ENCODE measurements around the gene MYBBP1A. TPM values are rescaled to one million over a fixed set of nuclear protein-coding genes. Genes with fewer than 3 reads are reported as not detected.
"Not testable (repeated sequence)": the region's sequence is repeated elsewhere in the genome, so short reads cannot be mapped to it uniquely, and the experiment has no call there.

MYBBP1A gene
- total RNA-seq, 1 donor from 2014 or later: 73.5 TPM

DNA sequence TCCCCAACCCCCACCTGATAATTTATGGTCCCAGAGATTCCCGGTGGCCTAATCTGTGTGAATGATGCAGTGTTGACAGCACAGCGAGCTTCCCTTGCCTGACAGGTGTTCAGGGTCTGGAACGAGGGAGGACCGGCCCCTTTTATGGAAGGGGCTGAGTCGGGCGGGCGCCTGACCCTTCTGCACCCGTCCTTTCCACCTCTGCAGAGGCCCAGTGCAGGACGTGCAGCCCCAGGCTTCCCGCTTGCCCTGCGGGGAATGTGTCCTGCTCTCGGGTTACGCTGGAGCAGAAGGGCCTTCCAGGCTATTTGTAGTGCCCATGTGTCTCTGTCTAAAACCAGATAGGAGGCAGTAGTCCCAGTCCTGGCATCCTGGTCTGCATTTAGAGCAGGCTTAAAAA lies 45.4 kb upstream of the MYBBP1A start:
- H3K27ac Mint-ChIP-seq: peak overlapping the region; percentile 97
- TF ChIP-seq, protein P1, sequence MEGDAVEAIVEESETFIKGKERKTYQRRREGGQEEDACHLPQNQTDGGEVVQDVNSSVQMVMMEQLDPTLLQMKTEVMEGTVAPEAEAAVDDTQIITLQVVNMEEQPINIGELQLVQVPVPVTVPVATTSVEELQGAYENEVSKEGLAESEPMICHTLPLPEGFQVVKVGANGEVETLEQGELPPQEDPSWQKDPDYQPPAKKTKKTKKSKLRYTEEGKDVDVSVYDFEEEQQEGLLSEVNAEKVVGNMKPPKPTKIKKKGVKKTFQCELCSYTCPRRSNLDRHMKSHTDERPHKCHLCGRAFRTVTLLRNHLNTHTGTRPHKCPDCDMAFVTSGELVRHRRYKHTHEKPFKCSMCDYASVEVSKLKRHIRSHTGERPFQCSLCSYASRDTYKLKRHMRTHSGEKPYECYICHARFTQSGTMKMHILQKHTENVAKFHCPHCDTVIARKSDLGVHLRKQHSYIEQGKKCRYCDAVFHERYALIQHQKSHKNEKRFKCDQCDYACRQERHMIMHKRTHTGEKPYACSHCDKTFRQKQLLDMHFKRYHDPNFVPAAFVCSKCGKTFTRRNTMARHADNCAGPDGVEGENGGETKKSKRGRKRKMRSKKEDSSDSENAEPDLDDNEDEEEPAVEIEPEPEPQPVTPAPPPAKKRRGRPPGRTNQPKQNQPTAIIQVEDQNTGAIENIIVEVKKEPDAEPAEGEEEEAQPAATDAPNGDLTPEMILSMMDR (IDR thresholded peaks at IDR 0.05; ENCODE audit: unreplicated experiment): no peak
- H3K4me1 Mint-ChIP-seq: peaks cover 62% of the 10 kb centered on the region
- H3K4me3 Mint-ChIP-seq: no peak overlapping the region
- no peak for DNase-seq (ENCODE audit: low spot score in 2 of 2, unreplicated experiment in 2 of 2)
- no peaks in the 10 kb centered on the region for H3K9me3 Mint-ChIP-seq
- H3K36me3 Mint-ChIP-seq: peaks cover 24% of the 10 kb centered on the region
- H3K27me3 Mint-ChIP-seq (ENCODE audit: low read depth): no peaks in the 10 kb centered on the region

DNA sequence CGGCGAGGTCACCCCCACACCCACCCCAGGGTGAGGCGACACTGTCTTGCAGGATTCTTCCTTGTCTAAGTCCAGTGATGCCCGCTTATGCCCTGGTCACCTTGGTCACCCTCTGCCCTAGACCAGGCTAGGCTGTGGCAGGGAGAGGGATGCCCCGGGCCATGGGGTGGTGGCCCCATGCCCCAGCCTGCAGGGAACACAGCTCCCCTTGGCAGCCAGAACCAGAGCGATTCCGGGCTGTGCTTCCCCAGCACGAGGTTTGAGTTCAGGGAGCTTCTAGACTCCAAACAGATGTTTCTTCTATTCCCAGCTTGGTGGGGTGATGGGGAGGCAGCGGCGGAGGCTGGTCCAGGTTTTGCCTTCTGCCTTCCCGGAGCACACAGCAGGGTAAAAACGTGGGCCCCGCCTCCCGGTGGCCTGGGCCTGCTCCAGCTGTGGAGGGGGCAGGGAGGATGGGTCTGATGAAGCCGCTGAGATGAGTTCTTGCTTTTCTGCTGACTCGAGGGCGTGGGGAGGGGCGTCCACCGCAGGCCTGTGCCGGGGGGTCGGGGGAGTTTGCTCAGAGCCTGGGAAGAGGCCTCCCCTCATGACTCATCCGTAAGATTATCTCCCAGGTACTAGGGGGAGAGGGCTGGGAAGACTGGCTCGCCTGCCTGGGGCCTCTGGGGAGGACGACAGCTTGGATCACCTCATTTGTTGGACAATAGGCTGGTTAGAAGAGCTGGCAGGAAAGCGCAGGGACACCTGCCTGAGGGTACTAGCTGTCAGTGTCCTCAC lies 44.5 kb upstream of the MYBBP1A start:
- Mint-ChIP-seq H3K27ac (peak overlapping the region; percentile 97), H3K9me3 (no peaks in the 10 kb centered on the region), H3K4me3 (peak overlapping the region; percentile 22), H3K4me1 (peaks cover 62% of the 10 kb centered on the region), H3K27me3 (ENCODE audit: low read depth) (no peaks in the 10 kb centered on the region), H3K36me3 (peaks cover 24% of the 10 kb centered on the region)
- peak; percentile 69 to 83 for DNase-seq (ENCODE audit: low spot score in 2 of 2, unreplicated experiment in 2 of 2)
- TF ChIP-seq, protein P1 (IDR thresholded peaks at IDR 0.05; ENCODE audit: unreplicated experiment): no peak

DNA sequence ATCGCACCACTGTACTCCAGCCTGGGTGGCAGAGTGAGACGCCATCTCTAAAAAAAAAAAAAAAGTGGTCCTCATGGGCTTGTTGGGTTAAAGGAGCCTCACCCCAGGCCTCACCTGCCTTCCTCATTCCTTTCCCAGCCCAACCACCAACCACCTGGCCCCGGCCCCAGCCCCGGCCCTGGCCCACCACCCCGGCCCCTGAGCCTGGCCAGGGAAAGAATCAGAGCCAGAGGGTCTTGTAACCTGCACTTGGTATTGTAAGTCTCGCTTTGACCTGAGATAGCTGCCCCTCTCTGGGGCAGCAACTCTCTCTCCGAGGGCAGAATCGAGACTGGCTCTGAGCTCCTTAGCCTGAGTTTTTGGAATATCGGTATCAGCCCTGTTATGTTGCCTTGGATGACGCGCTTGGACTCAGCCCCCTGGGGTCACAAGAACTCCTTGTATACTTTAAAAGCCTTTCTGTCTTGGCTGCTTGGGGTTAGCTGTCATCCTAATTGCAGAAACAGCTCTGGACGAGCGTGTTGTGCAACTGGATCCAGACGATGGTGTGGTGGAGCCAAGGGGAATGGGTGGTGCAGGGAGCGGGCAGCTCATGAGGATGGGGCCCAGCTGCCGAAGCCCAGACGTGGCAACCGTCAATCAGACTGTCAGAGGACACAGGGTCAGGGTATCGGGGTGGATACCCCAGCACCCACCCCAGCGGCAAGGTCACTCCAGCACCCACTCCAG lies 43.8 kb upstream of the MYBBP1A start:
- Mint-ChIP-seq H3K27ac (peak overlapping the region; percentile 97), H3K4me3 (no peak overlapping the region), H3K4me1 (peaks cover 58% of the 10 kb centered on the region), H3K27me3 (ENCODE audit: low read depth) (no peaks in the 10 kb centered on the region), H3K9me3 (no peaks in the 10 kb centered on the region), H3K36me3 (peaks cover 19% of the 10 kb centered on the region)
- DNase-seq (ENCODE audit: low spot score in 2 of 2, unreplicated experiment in 2 of 2): no peak
- TF ChIP-seq, protein P1 (IDR thresholded peaks at IDR 0.05; ENCODE audit: unreplicated experiment): no peak

DNA sequence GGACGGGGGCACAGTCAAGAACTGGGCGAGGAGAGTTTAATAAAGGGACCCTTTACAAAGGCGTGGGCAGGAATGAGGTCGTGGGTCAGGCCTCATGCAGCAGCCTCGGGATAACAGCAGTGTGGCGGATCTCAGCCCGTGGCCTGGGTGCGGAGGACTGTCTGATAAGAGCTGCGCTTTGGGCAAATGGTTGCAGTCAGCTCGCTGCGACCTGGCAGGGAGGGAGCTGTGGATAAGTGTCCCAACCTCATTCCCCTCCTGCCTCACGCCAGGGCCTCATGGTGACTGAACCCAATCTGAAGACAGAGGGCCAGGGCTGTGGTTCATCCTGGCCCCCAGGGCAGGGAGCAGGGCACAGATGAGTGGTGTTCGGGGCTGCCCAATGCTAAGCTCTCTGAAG lies 42.8 kb upstream of the MYBBP1A start:
- TF ChIP-seq, protein P1 (IDR thresholded peaks at IDR 0.05; ENCODE audit: unreplicated experiment): no peak
- H3K27me3 Mint-ChIP-seq (ENCODE audit: low read depth): no peaks in the 10 kb centered on the region
- no peak for DNase-seq (ENCODE audit: low spot score in 2 of 2, unreplicated experiment in 2 of 2)
- no peaks in the 10 kb centered on the region for H3K9me3 Mint-ChIP-seq
- H3K27ac Mint-ChIP-seq: peak overlapping the region; percentile 82
- H3K4me1 Mint-ChIP-seq: peaks cover 57% of the 10 kb centered on the region
- H3K4me3 Mint-ChIP-seq: no peak overlapping the region
- peaks cover 19% of the 10 kb centered on the region for H3K36me3 Mint-ChIP-seq

DNA sequence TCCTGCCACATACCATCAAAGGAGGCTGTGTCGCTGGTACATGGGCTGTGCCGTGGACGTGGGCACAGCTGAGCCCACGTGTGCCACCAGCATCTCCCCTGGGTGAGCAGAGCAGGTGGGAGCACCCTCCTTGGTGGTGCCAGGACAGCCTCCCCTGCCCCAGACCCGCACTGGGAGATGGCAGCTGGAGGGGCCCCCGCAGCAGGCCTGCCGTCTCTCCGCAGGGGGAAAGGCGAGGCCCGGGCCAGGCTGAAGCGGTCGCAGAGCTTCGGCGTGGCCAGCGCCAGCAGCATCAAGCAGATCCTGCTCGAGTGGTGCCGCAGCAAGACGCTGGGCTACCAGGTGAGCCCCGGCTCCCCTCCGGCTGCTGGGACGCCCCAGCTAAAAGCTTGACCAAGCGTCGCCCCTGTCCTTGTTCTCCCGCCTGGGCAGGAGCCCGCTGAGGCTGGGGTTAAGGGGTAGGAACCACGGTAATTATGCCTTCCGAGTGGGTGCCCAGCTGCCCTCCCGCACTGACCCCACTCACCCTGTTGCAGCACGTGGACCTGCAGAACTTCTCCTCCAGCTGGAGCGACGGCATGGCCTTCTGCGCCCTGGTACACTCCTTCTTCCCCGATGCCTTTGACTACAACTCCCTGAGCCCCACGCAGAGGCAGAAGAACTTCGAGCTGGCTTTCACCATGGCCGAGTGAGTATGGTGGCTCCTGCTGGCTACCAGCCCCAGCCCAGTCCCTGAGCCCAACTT lies 41.6 kb upstream of the MYBBP1A start:
- TF ChIP-seq, protein P1 (IDR thresholded peaks at IDR 0.05; ENCODE audit: unreplicated experiment): no peak
- H3K9me3 Mint-ChIP-seq: no peaks in the 10 kb centered on the region
- no peak overlapping the region for H3K27ac Mint-ChIP-seq
- H3K27me3 Mint-ChIP-seq (ENCODE audit: low read depth): no peaks in the 10 kb centered on the region
- peaks cover 65% of the 10 kb centered on the region for H3K4me1 Mint-ChIP-seq
- peaks cover 16% of the 10 kb centered on the region for H3K36me3 Mint-ChIP-seq
- no peak for DNase-seq (ENCODE audit: low spot score in 2 of 2, unreplicated experiment in 2 of 2)
- H3K4me3 Mint-ChIP-seq: no peak overlapping the region

DNA sequence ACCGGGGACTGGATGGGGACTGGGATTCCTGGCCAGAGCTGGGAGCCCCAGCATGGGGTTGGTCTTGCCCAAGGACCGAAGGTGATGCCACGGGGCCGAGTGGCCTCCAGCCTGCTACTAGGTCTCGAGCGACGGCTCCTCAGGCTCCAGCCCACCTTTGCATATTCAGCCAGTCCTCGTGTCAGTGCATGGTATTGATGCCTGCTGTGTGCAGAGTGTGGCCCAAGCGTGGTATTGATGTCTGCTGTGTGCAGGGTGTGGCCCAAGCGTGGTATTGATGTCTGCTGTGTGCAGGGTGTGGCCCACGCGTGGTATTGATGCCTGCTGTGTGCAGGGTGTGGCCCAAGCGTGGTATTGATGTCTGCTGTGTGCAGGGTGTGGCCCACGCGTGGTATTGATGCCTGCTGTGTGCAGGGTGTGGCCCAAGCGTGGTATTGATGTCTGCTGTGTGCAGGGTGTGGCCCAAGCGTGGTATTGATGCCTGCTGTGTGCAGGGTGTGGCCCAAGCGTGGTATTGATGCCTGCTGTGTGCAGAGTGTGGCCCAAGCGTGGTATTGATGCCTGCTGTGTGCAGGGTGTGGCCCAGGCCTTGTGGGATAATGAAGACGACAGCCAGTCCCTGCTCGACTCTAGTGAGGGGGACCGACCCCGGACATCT lies 40.6 kb upstream of the MYBBP1A start:
- Mint-ChIP-seq H3K4me1 (peaks cover 68% of the 10 kb centered on the region), H3K36me3 (peaks cover 12% of the 10 kb centered on the region)
- not testable (repeated sequence) for H3K27ac Mint-ChIP-seq; DNase-seq (ENCODE audit: low spot score in 2 of 2, unreplicated experiment in 2 of 2); H3K4me3 Mint-ChIP-seq; H3K9me3 Mint-ChIP-seq; H3K27me3 Mint-ChIP-seq (ENCODE audit: low read depth)

Measured in mesothelial cell of epicardium (in vitro differentiated cells).